ENCODE results near the gene HS1BP3.

The HS1BP3 gene

DNA sequence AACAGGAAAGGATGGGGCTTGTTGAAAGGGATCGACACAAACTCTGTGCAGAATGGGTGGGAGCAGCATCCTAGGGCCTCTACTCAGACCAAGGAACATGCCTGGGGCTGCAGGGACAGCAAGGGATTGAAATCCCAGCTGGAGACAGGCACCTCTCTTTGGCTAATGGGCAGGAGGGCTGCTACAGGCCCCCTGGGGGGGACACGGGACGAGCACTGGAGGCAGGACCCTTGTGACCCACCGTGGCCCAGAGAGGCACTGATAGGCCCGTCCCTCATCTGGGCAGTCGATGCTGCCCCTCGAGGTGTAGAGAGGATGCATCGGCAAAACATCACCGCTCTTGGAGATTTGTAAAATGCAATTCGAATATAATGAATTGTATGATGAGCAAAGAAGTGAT is 5.1 kb downstream of the HS1BP3 start:
- no peak for DNase-seq

DNA sequence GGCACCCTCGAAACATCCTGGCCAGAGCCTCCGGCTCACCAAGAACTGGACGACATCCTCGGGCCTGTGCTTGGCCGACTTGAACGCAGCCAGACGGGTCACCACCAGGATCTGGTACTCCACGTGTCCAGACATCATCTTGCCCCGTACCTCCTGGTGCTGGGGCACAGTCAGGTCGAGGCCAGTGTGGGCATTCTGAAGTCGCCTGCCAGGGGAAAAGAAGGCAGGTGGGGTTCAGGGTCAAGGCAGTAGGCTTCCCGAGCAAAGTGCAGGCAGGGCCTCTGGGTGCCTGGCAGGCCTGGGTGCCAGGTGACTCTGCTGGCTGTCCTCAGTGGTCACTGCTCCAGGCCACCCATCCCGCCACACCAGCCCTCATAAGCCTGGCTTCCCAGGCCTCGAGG is 5.6 kb downstream of the HS1BP3 start:
- DNase-seq = no peak

DNA sequence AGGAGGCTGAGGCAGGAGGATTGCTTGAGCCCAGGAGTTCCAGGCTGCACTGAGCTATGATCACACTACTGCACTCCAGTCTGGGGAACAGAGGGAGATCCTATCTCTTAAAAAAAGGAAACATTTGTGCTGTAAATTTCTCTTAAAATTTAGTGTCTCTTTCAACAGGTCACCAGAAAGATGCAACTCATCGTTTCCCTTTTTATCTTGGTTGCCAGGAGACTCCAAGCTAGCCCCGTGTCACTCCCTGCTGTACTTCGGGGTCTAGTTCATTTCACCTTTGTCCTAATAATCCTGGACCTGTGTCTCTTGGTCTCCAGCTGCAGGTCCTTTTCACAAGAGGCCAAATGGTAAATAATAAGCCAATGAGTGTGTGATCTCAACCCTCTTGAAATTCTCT is 7.1 kb downstream of the HS1BP3 start:
- no peak for DNase-seq

DNA sequence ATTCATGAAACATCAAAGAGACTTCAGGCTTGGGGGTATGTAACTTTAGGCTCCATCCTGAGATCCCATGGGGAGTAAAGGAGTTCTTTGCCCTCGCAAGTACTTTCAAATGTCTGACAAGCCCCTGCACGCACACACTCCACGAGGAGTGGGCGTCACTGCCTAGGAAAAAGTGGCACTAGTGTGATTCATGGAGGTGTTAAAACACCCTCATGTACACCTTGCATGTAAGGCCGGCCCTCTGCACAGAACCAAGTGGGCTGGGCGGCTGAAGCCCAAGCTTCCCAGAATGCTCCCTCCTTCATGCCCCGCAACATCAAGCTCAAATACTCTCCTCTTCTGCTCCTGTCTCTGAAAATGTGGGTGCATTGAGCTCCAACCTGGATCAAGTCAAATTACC is 7.8 kb downstream of the HS1BP3 start:
- DNase-seq = no peak

DNA sequence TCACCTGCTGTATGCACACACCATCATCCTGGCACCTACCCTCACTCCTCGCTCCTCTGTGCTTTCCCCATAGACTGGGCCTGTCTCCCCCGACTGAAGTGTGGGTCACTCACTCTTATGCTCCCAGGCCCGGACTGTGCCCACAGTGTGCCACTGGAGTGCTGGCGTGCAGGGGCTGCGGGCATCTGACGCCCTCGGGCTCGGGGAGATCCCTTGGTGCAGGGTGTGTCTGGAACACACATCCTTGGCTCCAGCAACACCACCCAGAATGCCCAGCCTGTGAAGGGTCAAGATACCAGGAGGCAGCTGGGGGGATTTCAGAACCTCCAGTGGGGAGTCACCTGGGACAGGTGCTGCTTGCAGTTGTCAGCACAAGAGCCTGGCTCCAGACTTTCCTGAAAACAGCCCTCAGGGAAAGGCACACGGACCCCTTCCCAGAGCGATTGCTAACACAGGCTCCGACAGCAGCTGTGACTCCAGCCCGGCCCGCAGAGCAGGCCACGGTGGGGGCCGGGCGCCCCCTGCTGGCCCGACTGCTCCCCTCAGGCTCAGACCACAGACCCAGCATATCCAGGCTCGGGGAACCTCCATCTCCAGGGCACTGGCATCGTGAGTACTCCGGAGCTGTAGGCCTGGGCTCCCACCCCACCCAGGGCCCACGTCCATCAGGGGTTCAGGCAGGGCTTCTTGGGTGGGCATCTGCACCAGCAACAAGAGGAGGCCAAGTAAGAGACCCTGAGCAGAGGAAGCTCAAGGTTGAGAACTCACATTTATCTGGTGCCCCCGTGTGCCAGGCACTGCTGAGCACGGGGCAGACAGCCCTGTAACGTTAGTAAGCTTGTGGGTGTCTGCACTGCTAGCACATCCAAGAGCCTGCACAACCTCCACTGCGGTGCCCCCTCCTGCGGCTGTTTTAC is 8.6 kb downstream of the HS1BP3 start:
- peak; percentile 54 to 64 for DNase-seq

DNA sequence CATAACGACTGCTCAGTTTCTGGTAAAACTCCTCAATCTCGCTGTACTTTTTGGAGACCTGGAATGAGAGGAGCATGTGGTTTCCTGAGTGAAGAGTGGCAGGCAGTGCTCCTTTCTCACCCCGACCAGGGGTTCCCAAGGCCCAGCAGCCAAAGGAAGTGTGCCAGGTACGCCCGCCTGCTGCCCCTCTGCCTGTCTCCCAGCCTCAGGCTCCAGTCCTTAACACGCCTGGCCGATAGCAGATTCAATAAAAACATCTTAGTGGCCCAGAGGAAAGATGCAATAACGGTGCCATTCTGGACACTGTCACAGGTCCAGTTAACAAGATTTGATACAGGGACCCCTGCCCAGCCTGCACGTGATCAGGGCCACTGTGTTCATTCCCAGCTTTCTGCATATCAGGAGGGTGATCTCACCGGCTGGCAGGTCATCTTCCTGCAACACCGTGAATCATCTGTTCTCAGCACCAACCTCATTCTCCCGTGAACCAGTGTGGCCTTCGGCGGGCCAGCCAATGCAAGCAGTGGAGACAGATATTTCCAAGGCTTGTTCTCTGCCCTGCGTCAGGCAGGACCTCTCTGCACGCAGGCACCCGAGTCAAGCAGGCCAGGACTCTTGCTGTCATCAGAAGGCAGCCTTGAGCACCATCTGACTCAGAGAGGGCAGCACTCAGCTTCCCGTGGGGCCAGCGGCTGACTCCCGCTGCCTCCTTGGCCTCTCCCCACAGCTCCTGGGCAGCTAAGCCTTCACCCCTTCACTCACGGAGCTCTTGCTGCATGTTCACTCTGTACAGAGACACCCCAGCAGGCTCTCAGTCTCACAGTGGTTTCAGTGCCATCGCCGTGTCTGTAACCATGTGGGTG is 9.5 kb downstream of the HS1BP3 start:
- DNase-seq = no peak

DNA sequence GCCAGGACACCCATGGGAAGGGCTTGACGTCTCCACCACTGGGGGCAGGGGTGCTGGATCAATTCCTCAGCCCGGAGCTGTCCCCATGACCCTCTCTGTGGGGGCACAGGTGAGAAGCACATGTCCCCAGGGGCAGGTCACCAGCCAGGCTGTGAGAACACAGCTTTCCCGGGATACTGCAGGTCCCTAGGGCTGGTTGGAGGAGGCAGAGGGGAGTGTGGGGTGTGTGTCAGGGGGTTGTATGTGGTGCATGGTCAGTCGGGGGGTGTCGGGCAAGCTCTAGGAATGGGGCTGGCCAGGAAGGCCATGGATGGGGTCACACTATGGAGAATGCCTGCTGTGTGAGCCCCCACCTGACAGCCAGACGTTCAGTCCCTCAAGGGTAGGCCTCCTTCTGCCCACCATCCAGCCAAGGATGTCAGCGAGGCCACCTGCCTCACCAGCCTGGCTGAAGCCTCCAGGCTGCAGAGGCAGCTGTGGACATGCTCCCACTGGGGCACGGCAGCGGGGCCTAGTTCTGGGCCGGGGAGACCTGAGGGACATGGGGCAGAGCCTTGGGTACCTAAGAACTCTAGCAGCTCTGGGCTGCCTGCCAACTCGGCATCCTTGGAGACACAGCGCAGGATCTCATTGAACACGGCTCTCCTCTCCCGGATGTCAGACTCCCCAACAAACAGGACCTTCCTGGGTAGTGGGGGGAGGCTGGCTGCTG is 10.3 kb downstream of the HS1BP3 start:
- no peak for DNase-seq

DNA sequence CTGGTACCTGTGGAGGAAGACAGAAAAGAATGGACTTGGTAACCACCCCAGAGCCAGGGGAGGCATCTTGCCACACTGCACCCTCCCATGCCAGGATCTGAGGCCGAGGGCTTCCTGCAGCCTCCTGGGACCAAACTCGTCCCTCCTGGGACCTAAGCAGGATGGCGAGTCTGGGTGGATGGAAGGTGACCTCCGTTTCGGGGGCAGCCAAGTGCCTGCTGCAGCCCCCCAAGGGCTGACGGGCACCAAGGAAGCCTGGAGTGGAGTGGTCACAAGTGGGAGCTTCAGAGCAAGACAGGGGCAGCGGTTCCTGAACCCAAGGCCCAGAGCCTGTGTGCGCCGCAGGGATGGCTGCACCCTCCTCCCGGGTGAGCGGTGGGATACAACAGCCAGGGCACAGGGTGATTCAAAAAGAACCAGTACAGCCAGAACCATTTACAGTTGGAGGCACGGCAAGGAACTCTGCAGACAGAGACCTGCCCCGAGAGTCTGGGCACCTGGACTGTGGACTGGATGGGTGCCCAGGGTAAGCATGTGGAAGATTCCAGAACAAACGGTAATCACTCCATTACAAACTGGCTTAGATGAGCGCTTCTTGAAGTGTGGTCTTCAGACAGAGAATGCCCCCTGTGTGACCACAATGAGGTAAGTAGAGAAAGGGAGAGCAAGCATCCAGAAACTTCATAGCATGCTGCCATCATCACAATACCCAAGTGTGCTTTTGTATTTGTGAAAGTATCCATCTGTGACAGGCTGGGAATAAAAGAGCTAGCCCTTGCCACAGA is 12.1 kb downstream of the HS1BP3 start:
- no peak for DNase-seq

DNA sequence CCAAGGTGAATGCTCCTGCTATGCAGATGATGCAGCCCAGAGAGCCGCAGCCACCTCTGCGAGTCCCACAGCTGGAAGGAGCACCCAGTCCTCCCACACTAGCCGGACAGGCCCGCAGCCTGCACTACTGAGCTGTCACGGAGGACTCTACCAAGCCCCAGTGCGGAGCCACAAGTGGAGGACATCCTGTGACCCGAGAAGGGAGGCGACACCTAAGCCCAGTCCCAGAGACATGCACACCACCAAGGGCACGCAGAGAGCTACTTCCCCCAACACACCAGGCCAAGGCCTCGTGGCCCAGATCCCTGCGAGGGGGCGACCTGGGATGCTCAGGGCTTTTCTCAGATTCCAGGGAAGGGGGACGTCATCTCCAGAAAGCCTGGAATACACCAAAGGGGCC is 12.9 kb downstream of the HS1BP3 start:
- no peak for DNase-seq

DNA sequence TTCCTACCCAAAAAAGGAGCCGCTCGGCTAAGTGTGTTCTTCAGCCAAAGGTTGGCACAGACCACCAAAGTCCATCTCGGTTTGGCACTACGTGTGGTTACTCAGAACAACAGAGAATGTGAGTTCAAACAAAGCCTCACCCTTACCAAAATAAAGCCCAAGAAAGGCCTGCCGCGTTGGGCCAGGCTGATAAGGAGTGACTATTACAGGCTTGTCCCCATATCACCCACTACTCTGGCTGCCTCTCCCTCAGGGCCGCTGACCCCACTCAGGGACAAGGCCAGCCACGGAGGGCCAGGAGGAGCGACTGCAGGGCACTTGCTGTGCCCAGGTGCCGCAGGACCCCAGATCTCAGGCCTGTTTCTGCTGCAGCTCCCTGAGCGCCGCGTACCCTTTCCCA is 13.8 kb downstream of the HS1BP3 start:
- DNase-seq = no peak

DNA sequence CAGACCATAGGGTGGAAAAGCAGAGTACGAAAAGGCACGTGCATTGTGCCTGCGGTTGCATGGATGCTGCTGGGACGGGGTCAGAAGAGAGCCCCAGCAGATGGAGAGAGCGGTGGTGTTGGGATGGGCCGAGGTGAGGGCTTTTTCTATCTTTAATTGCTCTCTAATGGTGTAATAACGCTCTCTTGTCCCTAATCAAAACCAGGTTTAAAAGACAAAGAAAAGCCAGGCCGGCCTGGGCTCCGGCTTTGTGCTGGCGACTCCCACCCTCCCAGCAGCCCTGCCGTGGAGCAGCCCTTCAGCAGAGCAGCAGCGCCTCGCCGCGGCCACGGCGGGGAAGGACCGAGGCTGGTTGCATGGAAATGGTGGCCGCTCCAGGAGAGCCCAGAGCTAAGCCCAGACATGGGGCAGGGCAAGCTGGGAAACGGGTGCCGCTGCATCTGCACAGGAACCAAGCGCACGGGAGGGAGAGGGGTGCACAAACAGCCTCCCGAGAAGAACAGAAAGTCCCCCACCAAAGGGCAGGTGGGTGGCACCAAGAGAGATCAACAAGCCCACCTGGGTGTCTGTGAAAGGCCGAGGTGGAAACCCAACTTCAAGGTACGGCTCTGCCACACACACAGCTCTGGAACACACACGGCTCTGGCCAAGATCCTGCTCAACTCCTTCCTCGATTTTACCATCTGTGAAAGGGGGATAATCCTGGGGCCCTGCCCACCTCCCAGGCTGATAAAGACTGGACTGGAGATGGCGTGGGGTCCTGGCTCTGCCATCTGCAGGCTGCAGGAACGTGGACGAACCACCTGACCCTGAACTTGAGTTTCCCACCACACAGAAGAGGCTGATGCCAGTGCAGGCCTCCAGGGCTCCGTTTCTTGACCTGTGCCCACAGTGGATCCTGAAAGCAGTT is 15.0 kb downstream of the HS1BP3 start:
- DNase-seq = peak; percentile 35 to 48

DNA sequence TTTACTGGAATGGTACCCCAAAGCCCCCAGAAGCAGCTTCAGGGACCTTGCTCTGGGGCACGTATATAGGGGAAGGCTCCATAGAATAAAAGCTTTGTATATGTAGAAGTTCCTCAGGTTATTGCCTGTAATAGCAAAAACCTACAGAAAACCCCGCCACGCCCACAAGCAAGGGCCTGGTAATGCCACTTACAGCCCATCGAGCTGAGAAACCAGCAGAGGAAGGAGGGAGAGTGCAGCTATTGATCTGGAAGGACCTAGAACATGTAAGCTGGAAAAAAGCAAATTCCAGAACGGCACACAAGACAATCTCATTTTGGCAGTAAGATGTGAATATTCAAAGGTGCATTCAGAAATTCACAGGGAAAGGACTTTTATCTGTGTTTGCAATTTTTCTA is 15.8 kb downstream of the HS1BP3 start:
- no peak for DNase-seq

DNA sequence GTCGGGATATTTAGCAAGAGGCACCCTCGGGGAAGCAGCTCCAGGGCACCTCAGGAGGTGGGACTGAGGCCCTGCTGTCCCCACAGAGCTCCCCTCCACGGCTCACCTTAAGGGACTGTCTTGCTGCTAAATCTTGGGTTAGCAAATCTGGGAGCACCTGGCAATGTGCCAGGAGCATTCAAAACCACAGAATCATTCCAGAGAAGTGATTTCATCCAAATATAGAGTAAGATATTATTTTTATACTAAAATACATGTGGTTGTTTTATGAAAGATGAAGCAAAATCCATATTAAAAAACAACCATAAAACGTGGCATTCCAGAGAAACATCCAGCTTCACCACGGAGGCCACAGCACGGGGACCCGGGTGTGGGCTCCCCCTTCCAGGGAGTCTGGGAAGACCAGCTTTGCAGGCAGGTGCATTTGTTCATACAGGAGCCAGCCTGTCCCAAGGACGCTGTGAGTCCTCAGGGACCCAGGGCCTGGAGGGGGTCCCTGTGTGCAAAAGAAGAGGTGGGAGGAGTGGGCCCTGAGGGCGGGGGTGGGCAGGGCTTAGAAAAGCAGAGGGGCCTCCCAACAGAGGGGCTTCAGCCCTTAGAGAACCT is 16.3 kb downstream of the HS1BP3 start:
- DNase-seq = no peak

DNA sequence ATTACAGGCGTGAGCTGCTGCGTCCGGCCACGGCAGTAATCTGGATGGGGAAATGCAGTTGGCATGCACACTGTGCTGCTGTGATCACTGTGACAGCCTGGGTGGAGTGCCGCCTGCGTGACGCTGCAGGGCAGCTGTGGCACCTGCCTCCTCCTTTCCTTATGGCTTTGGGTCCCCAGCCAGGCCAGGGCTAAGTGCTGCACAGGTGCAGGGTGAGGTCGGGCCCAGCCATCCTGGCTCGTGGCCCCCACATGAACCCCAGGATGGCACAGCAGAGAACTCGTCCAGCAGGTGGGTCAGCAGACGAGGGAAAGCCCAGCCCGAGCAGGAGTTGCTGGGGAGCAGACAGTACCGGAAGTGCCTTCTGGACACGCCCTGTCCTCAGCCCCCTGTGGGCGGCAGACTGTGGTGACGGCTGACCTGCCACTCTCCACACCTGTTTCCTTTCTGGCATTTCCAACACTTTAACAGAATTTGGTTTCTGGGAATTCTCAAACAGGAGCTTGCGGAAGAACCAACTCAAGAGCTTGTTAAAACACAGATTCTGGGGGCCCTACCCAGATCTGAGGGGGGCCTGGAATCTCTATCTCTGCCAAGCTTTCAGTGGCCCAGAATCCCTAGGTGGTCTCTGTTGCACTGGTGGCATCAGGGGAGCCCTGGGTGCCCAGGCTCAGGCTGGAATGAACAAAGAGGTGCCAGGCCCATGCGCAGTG is 16.9 kb downstream of the HS1BP3 start:
- DNase-seq = no peak

DNA sequence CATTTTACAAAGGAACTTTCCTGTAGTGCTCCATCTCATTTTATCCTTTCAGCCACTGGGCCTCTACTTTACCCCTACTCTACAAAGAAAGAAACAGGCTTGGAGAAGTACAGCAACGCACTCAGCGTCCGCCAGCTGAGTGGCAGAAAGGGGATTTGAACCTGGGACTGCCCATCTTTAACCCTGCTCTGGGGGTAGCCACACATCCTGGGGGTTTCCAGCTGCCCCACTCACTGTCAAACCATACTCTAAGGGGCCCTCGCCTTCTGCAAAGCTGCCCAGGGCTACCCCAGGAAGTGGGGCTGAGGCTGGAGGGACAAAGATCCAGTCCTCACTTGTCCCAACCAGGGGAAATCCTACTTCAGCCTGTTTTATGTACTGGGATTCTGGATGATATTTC is 17.9 kb downstream of the HS1BP3 start:
- no peak for DNase-seq

DNA sequence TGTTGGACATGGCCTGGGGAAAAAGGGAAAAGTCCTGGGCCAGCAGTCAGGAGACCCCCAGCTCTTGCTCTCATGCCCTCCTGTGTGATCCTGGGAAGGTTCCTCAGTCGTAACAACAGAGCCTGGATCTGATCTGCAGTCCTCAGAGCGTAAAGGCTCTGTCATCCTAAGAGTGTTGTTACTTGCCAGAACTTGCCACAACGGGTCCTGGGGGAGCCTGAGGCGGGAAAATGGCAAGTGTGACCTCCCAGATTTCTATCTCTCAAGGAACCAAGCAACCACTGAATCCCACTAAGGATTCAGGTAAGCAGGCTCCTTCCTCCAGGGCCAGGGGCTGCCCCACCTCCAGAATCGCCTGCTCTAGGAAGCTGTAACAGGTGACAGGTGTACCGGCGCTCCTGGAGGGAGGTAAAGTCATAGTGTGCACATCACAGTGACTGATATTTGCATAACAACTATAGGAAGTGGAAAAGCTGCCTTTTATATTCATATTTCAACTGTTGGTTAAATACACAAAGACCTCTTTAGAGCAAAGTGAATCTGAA is 18.4 kb downstream of the HS1BP3 start:
- no peak for DNase-seq

DNA sequence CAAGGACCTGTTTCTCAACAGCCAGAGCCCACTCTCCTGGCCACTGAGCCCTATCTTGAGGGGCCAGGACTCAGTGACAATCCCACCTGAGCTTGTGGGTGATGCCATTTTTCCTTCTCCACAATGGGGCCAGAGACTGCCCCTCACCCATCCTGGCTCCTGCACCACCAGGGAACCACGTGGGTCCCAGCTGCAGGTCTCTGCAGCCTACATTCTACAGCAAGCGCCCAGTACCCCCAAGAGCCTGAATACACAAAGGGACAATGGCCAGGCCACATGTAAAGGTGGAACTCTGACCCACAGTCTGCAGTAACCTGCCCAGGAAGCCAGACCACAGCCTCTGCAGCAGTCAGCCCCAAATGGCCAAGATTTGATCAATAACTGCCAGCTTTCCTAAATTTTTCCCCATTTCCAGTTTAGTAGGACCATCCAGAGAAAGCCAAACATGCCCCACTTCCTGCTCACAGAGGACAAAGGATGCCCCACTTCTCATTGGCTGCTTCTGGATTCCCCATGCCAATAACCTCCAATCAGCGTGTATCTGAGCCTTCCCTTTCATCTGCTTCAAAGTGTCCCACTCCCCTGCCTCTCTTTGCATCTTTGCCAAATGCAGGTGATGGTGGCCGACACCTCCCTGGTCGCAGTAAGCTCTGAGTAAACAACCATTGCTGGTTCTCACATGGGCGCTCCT is 19.1 kb downstream of the HS1BP3 start:
- no peak for DNase-seq

DNA sequence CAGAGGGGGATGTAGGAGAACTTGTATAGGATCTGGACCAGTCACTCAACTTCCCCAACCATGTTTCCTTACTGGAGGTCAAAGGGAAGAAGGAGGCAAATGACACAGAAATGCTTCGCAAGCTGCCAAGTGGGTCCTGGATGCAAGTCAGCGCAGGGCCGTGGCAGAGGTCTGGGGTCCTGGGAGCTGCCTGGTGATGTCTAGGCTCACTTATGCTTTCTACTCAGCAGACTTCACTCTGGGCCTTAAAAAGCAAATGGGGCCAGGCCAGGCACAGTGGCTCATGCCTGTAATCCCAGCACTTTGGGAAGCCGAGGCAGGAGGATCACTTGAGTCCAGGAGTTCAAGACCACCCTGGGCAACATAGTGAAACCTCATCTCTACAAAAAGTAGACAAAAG is 19.9 kb downstream of the HS1BP3 start:
- no peak for DNase-seq

DNA sequence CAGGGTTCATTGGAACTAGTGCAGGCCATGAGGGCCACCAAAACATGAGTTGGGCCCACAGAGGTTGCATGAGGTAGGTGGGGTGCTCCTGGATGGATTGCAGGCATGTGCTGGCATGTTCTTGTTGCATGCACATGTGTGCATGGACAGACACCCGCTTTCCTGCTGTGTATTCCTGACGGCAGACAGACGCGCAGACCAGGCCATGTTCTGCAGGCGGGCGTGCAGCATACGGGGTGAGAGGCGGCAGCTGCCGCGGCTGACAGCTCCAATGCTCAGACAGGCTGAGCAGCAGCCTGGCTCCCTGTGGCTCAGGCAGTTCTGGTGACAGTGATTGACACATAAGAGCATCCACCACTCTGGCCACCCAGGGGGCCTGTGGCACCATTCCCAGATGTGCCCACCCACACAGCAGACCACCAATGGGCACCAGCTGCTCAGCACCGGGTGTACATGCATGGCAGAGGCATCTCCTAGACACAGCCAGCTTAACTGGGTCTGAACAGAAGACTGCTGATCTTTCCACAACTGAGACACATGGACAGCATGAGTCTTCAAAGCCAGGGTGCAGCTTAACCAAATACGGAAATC is 21.2 kb downstream of the HS1BP3 start:
- no peak for DNase-seq
